NT2/D1 (cell line): ENCODE results near the gene FZD4.
"Not testable (repeated sequence)": the region's sequence is repeated elsewhere in the genome, so short reads cannot be mapped to it uniquely, and the experiment has no call there.

ENCODE experiments used
- SUZ12 ChIP-seq: IDR thresholded peaks from 2 replicates; pipeline ENCODE4 v1.6.1; 2011; ENCODE audit not compliant: insufficient read length, insufficient read depth; ENCODE audit errors: extremely low read depth
- YY1 ChIP-seq: IDR thresholded peaks from 2 replicates; pipeline ENCODE4 v1.6.1; 2011; ENCODE audit not compliant: insufficient read length, insufficient read depth

DNA sequence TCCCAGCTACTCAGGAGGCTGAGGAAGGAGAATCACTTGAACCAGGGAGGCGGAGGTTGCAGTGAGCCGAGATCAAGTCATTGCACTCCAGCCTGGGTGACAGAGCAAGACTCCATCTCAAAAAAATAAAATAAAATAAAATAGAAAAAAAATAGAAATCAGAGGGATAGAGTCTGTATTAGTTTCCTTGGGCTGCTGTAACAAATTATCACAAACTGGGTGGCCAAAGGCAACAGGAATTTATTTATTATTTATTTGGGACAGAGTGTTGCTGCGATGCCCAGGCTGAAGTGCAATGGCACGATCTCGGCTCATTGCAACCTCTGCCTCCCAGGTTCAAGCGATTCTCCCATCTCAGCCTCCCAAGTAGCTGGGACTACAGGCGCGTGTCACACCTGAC, 11.7 kb downstream of the FZD4 start:
- not testable (repeated sequence) for TF ChIP-seq SUZ12, YY1
